ENCODE results near the gene MYH7B.
A peak's percentile ranks its signal among the peaks of the same experiment; 100 is the strongest.

MYH7B gene

GRCh38 chr20:34945315-34946077, 10.2 kb upstream of the MYH7B start:
- DNase-seq: no peak

GRCh38 chr20:34946661-34947060, 9.0 kb upstream of the MYH7B start:
- DNase-seq: no peak

GRCh38 chr20:34947336-34947735, 8.3 kb upstream of the MYH7B start:
- DNase-seq: no peak

- DNase-seq: no peak
Measured at GRCh38 chr20:34948030-34948429, 7.6 kb upstream of the MYH7B start.

GRCh38 chr20:34949120-34949519, 6.5 kb upstream of the MYH7B start:
- no peak for DNase-seq

- no peak for DNase-seq
Measured at GRCh38 chr20:34951252-34951651, 4.4 kb upstream of the MYH7B start.

GRCh38 chr20:34951652-34952051, 4.0 kb upstream of the MYH7B start:
- no peak for DNase-seq

GRCh38 chr20:34952671-34953070, 3.0 kb upstream of the MYH7B start:
- no peak for DNase-seq

GRCh38 chr20:34953960-34954359, 1.7 kb upstream of the MYH7B start:
- no peak for DNase-seq

GRCh38 chr20:34954904-34955230, 801 bp upstream of the MYH7B start:
- no peak for DNase-seq

- DNase-seq: no peak
Measured at GRCh38 chr20:34956041-34956458, 382 bp downstream of the MYH7B start.

GRCh38 chr20:34956751-34957472, 1.2 kb downstream of the MYH7B start:
- no peak for DNase-seq

- no peak for DNase-seq
Measured at GRCh38 chr20:34964486-34964885, 8.8 kb downstream of the MYH7B start.

GRCh38 chr20:34965051-34965450, 9.4 kb downstream of the MYH7B start:
- no peak for DNase-seq

- no peak for DNase-seq
Measured at GRCh38 chr20:34967421-34967820, 11.8 kb downstream of the MYH7B start.

GRCh38 chr20:34968042-34968775, 12.5 kb downstream of the MYH7B start:
- no peak for DNase-seq

GRCh38 chr20:34970193-34970840, 14.6 kb downstream of the MYH7B start:
- DNase-seq: peak; percentile 21

- peak; percentile 38 for DNase-seq
Measured at GRCh38 chr20:34970846-34971560, 15.3 kb downstream of the MYH7B start.

- DNase-seq: peak; percentile 16
Measured at GRCh38 chr20:34971561-34972235, 16.0 kb downstream of the MYH7B start.

- DNase-seq: peak; percentile 7
Measured at GRCh38 chr20:34974246-34974645, 18.6 kb downstream of the MYH7B start.

- DNase-seq: peak; percentile 10
Measured at GRCh38 chr20:34976286-34976685, 20.6 kb downstream of the MYH7B start.

All from left hindlimb (tissue), 1 donor.